Prostate gland (tissue), 2 donors: ENCODE results near the gene ATP6V1B1.

ENCODE experiments used
- CTCF ChIP-seq, 4 experiments: fragments of 200-600 bp in 2 of 4; fragments of 450-650 bp in 2 of 4; sonication (generic) in 2 of 4; IDR thresholded peaks; 1 replicate in 3 of 4; 2 replicates in 1 of 4; pipeline ENCODE4 v1.5.1; 2016 to 2019; ENCODE audit warnings: antibody characterized with exemption in 4 of 4, mild to moderate bottlenecking in 2 of 4, moderate library complexity in 2 of 4
- POLR2A ChIP-seq: fragments of 450-650 bp; IDR thresholded peaks from one replicate; pipeline ENCODE4 v1.6.1; 2016; ENCODE audit warnings: antibody characterized with exemption, mild to moderate bottlenecking
- POLR2AphosphoS5 ChIP-seq: sonication (generic); formaldehyde crosslinking; IDR thresholded peaks from one replicate; pipeline ENCODE4 v1.6.1; 2017; ENCODE audit warnings: antibody characterized with exemption

GRCh38 chr2:70891572-70892357 lies 43.9 kb upstream of the ATP6V1B1 start:
- TF ChIP-seq POLR2A: no peak
- TF ChIP-seq CTCF (IDR thresholded peaks at IDR 0.05): no peak
- no peak for TF ChIP-seq POLR2AphosphoS5
